Keratinocyte (primary cell): ENCODE measurements around the gene NSG1. TPM values are rescaled to one million over a fixed set of nuclear protein-coding genes. Genes with fewer than 3 reads are reported as not detected.

Source experiments
- DNase-seq: peaks from one replicate; pipeline ENCODE4 v3.0.0-alpha.2; 2011; ENCODE audit warnings: low read depth, missing footprints, low spot score
- FAIRE-seq: peaks from 2 replicates; lab custom pipeline; 2011; peaks lifted over from hg19 to GRCh38; lab: Jason Lieb, UNC
- H2AFZ ChIP-seq: 2 replicates; pipeline ENCODE4 v1.6.0; 2012; ENCODE audit warnings: low read length, control low read depth, inconsistent platforms; ENCODE audit not compliant: control insufficient read depth
- H3K27ac ChIP-seq: 2 replicates; pipeline ENCODE4 v1.5.1; 2011; ENCODE audit warnings: low read length; ENCODE audit not compliant: control insufficient read depth, insufficient read depth
- H3K27me3 ChIP-seq: 3 replicates; pipeline ENCODE4 v1.6.0; 2011; ENCODE audit warnings: low read length; ENCODE audit not compliant: control insufficient read depth, insufficient read depth; ENCODE audit errors: extremely low read depth
- H3K36me3 ChIP-seq, 2 experiments: 2 replicates in 1 of 2; 3 replicates in 1 of 2; pipeline ENCODE4 v1.5.1; 2011; ENCODE audit warnings: low read length in 2 of 2, mild to moderate bottlenecking in 1 of 2; ENCODE audit not compliant: control insufficient read depth in 2 of 2, insufficient read depth in 2 of 2; ENCODE audit errors: extremely low read depth in 1 of 2
- H3K4me1 ChIP-seq: 3 replicates; pipeline ENCODE4 v1.5.1; 2011; ENCODE audit warnings: low read length; ENCODE audit not compliant: control insufficient read depth, insufficient read depth; ENCODE audit errors: extremely low read depth
- H3K4me2 ChIP-seq: 3 replicates; pipeline ENCODE4 v1.6.0; 2011; ENCODE audit warnings: low read depth, low read length; ENCODE audit not compliant: control insufficient read depth, insufficient read depth; ENCODE audit errors: extremely low read depth
- H3K4me3 ChIP-seq, 3 experiments: fragments of 200-600 bp in 1 of 3; sonication (generic) in 1 of 3; 2 replicates in 2 of 3; 3 replicates in 1 of 3; pipeline ENCODE4 v1.5.1; 2011 to 2016; ENCODE audit warnings: low read length in 3 of 3, mild to moderate bottlenecking in 3 of 3, control low read depth in 2 of 3, inconsistent platforms in 1 of 3, low read depth in 1 of 3, mixed read lengths in 1 of 3, mixed run types in 1 of 3, moderate library complexity in 1 of 3; ENCODE audit not compliant: control insufficient read depth in 2 of 3, insufficient read depth in 2 of 3; ENCODE audit errors: extremely low read depth in 1 of 3
- H3K79me2 ChIP-seq: 2 replicates; pipeline ENCODE4 v1.6.0; 2012; ENCODE audit warnings: low read length; ENCODE audit not compliant: control insufficient read depth, insufficient read depth
- H3K9ac ChIP-seq: 3 replicates; pipeline ENCODE4 v1.6.0; 2011; ENCODE audit warnings: low read length; ENCODE audit not compliant: control insufficient read depth, insufficient read depth; ENCODE audit errors: extremely low read depth
- H3K9me1 ChIP-seq: 3 replicates; pipeline ENCODE4 v1.6.0; 2011; ENCODE audit warnings: low read length; ENCODE audit not compliant: control insufficient read depth, insufficient read depth; ENCODE audit errors: extremely low read depth
- H3K9me3 ChIP-seq: 2 replicates; pipeline ENCODE4 v1.5.1; 2012; ENCODE audit warnings: low read depth, low read length; ENCODE audit not compliant: control insufficient read depth
- H4K20me1 ChIP-seq: 3 replicates; pipeline ENCODE4 v1.6.0; 2011; ENCODE audit warnings: low read length; ENCODE audit not compliant: control insufficient read depth, insufficient read depth; ENCODE audit errors: extremely low read depth
- EZH2 ChIP-seq: IDR thresholded peaks from one replicate; pipeline ENCODE4 v1.6.1; 2012; ENCODE audit warnings: inconsistent platforms, mild to moderate bottlenecking, low read length, moderate library complexity
- dilution Hi-C: fragments of 300-500 bp; cut with MboI; formaldehyde crosslinking; loops from one replicate; pipeline ENCODE4 v1.7.0; 2020; ENCODE audit warnings: low sequenced_read_pairs; ENCODE audit not compliant: extremely low pct_ligation_motif_present
- polyA plus RNA-seq, 5 experiments: library from polyadenylated mRNA; depleted of rRNA in 3 of 5; stranded (reverse) in 3 of 5; stranded (forward) in 1 of 5; unstranded in 1 of 5; fragments of >200 nt; gene quantifications; 1 replicate in 1 of 5; 2 replicates in 3 of 5; 3 replicates in 1 of 5; pipeline versions ENCODE4 v1.2.1 to v1.2.3, GENCODE V29; 2011 to 2012; ENCODE audit warnings: missing spikeins in 2 of 5, low read depth in 1 of 5, low replicate concordance in 1 of 5
- TF ChIP-seq, protein P1 (sequence below), 3 experiments: IDR thresholded peaks in 1 of 3; conservative IDR thresholded peaks in 1 of 3; optimal IDR thresholded peaks in 1 of 3; 2 replicates in 2 of 3; 3 replicates in 1 of 3; pipeline versions ENCODE3 to v1.5.1; 2011; ENCODE audit warnings: low read length in 3 of 3, mild to moderate bottlenecking in 3 of 3, moderate library complexity in 2 of 3, control low read depth in 1 of 3, inconsistent platforms in 1 of 3; ENCODE audit not compliant: insufficient read depth in 2 of 3; ENCODE audit errors: extremely low read depth in 1 of 3

Gene NSG1
- polyA plus RNA-seq, 1 donor (not counting 4 experiments of a cell fraction or from before 2014, with no cell fraction given): 49.3 TPM

DNA sequence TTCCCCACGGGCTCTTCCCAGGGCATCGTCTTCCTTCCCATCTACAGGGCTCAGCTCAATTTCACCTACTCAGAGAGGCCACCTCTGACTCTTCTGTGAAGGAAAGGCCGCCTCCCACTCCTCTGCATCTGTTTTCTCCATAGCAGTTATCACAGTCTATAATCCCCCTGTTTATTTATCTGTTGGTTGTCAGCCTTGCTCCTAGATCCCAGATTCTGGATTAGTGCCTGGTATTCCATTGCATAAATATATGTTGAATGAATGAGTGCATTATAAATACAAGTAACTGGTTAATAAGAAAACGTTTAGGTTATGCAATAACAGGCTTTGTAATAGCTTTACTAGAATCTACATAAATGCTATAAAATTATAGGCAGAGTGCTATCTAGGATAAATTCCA is 52.9 kb downstream of the NSG1 start:
- H3K9me3 ChIP-seq: no peaks in the 10 kb centered on the region
- TF ChIP-seq, protein P1, sequence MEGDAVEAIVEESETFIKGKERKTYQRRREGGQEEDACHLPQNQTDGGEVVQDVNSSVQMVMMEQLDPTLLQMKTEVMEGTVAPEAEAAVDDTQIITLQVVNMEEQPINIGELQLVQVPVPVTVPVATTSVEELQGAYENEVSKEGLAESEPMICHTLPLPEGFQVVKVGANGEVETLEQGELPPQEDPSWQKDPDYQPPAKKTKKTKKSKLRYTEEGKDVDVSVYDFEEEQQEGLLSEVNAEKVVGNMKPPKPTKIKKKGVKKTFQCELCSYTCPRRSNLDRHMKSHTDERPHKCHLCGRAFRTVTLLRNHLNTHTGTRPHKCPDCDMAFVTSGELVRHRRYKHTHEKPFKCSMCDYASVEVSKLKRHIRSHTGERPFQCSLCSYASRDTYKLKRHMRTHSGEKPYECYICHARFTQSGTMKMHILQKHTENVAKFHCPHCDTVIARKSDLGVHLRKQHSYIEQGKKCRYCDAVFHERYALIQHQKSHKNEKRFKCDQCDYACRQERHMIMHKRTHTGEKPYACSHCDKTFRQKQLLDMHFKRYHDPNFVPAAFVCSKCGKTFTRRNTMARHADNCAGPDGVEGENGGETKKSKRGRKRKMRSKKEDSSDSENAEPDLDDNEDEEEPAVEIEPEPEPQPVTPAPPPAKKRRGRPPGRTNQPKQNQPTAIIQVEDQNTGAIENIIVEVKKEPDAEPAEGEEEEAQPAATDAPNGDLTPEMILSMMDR (optimal IDR thresholded peaks at IDR 0.05 in 1 of 3, IDR thresholded peaks at IDR 0.05 in 1 of 3, conservative IDR thresholded peaks at IDR 0.05 in 1 of 3; ENCODE audit: extremely low read depth in 1 of 3, insufficient read depth in 2 of 3, low read length in 3 of 3): no peak
- no peak for TF ChIP-seq EZH2
- no peak overlapping the region for H3K4me2 ChIP-seq
- H3K9me1 ChIP-seq: no peaks in the 10 kb centered on the region
- dilution Hi-C loops: no loop called here
- H3K36me3 ChIP-seq: peaks cover 2 to 3% of the 10 kb centered on the region in 2 experiments
- no peak overlapping the region for H3K9ac ChIP-seq
- FAIRE-seq (no peak), DNase-seq (no peak)
- H2AFZ ChIP-seq: no peak overlapping the region
- H3K79me2 ChIP-seq: no peaks in the 10 kb centered on the region
- peaks cover 12% of the 10 kb centered on the region for H3K4me1 ChIP-seq
- no peaks in the 10 kb centered on the region for H3K27me3 ChIP-seq
- H3K4me3 ChIP-seq: no peak overlapping the region
- no peaks in the 10 kb centered on the region for H4K20me1 ChIP-seq
- no peak overlapping the region for H3K27ac ChIP-seq

DNA sequence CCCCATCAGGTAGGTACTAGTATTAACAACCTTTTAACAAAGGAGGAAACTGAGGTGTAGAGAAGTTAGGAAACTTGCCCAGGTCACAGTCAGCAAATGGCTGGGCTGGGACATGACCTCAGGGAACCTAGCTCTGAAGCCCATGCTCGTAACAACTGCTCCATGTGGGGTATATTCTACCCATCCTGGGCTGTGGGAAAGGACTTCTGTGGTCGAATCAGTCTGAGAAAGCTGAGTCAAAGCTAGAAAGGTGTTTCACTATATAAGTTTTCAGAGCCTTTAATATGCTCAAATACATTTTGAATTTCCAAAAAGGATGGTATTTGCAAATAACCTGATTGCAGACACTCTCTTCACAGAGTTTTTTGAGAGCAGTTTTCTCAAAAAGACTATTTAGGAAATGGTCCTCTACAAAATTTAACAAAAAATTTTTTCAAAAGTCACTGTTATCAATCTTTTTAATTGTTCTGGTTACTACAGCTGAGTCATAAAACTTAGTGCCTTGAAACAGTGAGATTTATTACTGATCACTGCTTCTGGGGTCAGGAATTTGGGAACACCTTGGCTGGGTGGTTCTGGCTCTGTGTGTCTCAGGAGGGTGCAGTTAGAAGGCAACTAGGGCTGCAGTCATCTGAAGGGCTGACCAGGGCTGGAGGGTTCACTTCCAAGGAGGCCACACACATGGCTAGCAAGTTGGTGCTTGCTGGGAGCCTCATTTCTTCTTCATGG is 53.6 kb downstream of the NSG1 start:
- no peak for DNase-seq
- no peak for TF ChIP-seq EZH2
- TF ChIP-seq, protein P1 (optimal IDR thresholded peaks at IDR 0.05 in 1 of 3, IDR thresholded peaks at IDR 0.05 in 1 of 3, conservative IDR thresholded peaks at IDR 0.05 in 1 of 3; ENCODE audit: extremely low read depth in 1 of 3, insufficient read depth in 2 of 3, low read length in 3 of 3): no peak
- H3K9ac ChIP-seq: no peak overlapping the region
- peak; percentile 5 for FAIRE-seq
- H3K4me1 ChIP-seq: peaks cover 12% of the 10 kb centered on the region
- H3K36me3 ChIP-seq: peaks cover 0 to 3% of the 10 kb centered on the region in 2 experiments
- H3K27ac ChIP-seq: no peak overlapping the region
- no peaks in the 10 kb centered on the region for H3K9me1 ChIP-seq
- dilution Hi-C loops: no loop called here
- no peaks in the 10 kb centered on the region for H3K79me2 ChIP-seq
- H4K20me1 ChIP-seq: no peaks in the 10 kb centered on the region
- no peaks in the 10 kb centered on the region for H3K9me3 ChIP-seq
- H3K4me3 ChIP-seq: no peak overlapping the region
- no peaks in the 10 kb centered on the region for H3K27me3 ChIP-seq
- no peak overlapping the region for H2AFZ ChIP-seq
- no peak overlapping the region for H3K4me2 ChIP-seq
